GM12801 (cell line): ENCODE measurements around the gene DNAJC5.

Experiments used
- CTCF ChIP-seq: IDR thresholded peaks from one replicate; pipeline ENCODE4 v1.5.1; 2011; ENCODE audit warnings: control low read depth; ENCODE audit not compliant: insufficient read length; ENCODE audit errors: extremely low read depth

Gene DNAJC5

GRCh38 chr20:63864545-63864977, 30.4 kb upstream of the DNAJC5 start:
- TF ChIP-seq CTCF: no peak

DNA sequence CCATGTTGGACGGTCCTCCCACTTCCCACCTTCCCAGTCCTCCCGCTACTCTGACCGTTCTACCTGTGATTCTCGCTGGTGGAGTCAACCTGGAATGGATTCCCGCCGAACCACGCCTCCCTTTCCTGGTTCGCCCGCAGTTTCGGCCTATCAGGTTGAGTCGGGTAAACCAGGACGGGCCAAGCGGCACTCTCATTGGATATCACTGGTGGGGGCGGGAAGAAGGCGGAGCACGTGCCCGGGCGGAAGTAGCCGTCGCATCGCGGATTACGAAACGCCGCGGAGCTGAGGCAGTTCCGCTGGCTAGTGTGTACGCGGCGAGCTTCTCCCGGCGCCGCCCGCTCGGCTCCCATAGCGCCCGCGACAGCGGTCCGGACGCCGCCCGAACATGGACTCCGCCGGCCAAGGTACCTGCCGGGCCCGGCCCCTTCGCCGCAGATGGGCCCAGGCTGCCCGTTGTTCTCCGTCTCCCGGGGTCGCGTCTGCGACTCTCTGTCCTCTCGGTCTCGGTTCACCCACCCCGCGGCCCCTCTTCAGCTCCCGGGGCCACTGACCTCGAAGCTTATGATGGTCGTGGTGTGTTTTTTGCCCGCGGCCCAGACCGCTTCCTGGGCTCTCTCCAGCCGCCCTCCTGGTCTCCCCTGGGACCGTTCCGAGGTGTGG, 29.8 kb upstream of the DNAJC5 start, which contains the start of gene TPD52L2:
Gene TPD52L2, plus strand, starts transcription at position 293 of the 663 bp plus-strand sequence. Its CDS starts 96 bp downstream, at position 389.
- no peak for TF ChIP-seq CTCF

DNA sequence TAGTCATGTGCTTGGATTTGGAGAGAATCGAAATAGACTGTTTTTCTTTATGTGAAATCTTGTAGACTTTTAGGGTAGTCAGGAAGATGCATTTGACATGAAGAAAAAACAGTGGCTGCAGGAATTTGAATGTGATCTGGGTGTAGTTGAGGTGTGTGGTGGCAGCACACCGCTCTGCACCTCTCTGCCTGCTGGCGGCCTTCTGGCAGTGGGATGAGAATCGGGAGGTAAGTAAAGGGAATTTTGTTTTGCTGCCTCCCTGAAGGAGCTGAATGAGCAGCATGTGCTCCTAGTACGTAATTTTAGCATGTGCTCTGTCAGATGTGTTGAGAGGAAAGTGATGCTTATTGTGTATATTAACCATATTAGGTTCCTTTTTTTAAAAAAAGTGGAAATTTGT, 26.7 kb upstream of the DNAJC5 start:
- TF ChIP-seq CTCF: no peak

GRCh38 chr20:63873477-63873971, 21.4 kb upstream of the DNAJC5 start:
- TF ChIP-seq CTCF: no peak

DNA sequence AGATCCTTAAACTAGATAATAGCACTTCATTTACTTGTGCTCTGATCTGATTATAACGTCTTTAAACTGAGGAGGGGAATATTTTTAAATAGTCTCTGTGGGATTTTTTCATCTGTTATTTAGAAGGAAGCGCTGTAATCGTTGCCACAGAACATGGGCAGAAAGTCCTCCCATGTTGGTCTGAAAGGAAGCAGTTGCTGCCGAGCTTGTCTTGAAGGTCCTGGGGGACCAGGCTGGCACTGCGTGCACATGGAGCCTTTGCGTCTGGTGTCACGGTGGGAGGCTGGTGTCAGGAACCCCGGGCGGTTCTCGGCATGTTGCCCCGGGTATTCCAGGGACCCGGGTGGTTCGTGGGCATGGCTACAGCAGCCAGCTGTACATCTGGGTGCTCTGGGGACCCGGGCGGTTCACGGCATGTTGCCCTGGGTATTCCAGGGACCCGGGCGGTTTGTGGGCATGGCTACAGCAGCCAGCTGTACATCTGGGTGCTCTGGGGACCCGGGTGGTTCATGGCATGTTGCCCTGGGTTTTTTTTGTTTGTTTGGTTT, 18.4 kb upstream of the DNAJC5 start:
- TF ChIP-seq CTCF: no peak

GRCh38 chr20:63877755-63878470, 17.0 kb upstream of the DNAJC5 start:
- TF ChIP-seq CTCF: no peak

- no peak for TF ChIP-seq CTCF
Measured at GRCh38 chr20:63878899-63879663, 15.8 kb upstream of the DNAJC5 start.
